Stimulated activated CD8-positive, alpha-beta memory T cell treated with anti-CD3 and anti-CD28 coated beads, Interleukin-15, amount 100 ng/mL, for 4 hours (primary cell): ENCODE results near the gene NR3C2.
"Not testable (repeated sequence)": the region's sequence is repeated elsewhere in the genome, so short reads cannot be mapped to it uniquely, and the experiment has no call there.

ENCODE experiments used
- DNase-seq, 2 donors: peaks; one replicate each; pipeline ENCODE4 v3.0.0-alpha.2; 2020; ENCODE audit warnings: low read depth in 2 of 2

NR3C2 gene

DNA sequence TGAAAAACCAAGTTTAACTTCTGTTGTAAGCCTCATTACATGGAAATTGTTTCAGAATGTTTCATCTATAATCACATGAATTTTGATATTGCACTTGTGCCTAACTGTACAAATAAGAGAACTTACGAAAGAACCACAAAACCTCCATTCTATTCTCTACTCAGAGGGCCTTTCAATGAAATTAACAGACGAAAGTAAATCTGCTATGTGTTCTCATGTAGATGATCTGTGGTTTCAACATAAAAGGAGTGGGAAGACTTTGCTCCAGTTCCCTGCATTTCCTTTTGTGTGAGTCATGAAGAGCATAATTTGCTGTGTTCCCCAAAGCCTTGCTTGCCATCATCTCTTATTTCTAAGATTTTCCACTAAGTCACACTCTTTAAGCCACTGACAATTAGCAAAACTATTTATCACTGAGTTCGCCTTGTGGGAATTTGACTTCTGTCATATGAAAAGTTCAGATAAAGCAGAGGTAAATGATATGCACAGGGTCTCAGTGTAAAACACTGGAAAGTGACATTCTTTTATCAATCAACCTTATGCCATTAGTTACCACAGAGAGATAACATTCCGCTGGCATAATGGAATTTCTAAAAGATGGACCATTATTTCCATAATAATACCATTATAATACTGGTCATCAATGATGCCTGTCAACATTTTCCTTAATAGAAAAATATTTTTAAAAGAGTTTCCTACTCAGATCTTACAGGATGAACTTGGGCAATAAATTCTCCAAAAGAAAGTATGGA is 329.8 kb downstream of the NR3C2 start:
- DNase-seq: no peak

DNA sequence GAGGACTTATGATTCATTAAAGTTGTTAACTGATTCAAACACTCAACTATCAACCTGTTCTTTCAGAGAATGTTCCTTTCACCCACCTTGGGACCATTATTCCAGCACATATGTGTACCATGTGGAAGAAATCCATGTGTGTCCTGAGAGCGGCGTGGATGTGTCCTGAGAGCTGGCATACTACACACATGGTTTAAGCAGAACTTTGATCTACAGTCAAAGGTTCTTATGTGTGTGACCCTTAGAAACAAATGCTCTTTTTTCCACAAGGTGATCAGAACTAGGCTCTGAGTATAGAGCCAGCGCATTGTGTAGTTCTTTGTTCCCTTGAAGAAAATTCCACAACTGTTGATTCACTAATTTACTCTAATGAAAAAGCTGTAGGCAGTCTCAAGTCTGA is 332.0 kb downstream of the NR3C2 start:
- DNase-seq: no peak

DNA sequence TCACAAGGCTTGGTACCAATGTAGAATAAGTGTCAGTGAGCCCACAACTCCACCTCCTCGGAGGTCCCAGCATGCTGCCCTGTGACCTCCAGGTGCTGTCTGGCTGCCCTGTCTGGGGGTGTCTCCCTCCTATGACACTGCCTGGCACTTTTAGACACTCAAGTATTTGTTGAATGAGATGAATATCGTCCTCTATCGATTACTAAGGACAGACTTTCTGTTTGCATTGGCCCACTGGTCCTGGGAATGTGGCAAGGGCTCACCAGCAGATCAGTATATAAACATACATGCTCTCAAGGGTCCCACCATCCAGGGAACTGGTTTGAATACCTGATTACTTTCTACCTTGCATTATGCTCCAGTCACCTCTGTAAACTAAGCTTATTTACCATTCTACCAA is 333.0 kb downstream of the NR3C2 start:
- DNase-seq: no peak

DNA sequence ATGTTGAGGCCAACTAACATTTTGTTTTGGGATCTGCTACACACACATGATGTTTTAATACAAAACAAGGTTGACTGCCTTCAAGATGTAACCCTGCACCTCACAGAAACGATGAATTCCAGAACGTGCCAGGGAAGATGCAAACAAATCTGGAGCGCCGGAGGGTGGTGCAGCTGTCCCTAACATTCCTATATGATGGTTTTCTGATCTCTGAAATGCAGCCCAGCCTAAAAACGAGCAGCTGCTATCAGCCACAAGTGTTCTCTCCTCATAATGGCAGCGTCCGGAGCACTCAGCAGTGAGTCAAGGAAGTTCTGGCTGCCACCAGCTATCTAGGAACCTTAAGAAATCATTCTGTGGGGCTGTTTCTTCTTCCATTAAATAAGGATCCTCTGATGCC is 333.4 kb downstream of the NR3C2 start:
- no peak for DNase-seq

DNA sequence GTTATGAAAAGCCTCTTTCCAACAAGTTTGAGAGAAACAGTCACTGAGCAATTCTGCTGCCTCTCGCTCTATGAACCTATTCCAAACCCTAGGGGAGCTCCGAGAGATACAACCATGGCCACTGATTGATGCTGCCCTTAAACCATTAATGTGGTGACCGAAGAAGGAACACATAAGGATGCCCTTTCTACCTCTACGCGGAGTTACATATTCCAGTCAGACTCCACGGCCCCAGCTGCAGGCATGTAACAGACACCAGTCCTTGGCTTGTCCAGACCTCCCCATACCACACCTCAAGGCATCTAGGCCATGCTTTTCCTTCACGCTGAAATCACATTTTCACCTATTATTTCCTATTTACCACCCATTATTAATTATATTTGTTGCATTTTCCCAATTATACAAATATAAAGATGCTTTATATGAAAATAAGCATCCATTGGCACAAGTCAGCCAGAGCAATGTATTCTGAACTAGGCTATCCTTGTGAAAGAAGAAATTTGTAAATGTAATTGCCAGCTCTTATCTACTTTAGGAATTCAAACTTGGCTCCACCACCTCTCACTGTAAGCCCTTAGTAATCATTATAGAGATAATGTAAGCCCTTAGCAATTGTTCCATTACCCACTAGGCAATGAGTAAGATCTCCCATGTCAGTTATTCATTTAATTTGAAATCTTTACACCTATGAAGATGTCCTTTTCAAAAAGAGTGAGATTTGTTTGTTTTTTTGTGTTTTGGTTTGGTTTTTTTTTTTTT is 338.4 kb downstream of the NR3C2 start:
- no peak for DNase-seq

- no peak for DNase-seq
These were observed 340.4 kb downstream of the NR3C2 start for GRCh38 chr4:148101790-148102189.

GRCh38 chr4:148101235-148101634 is 341.0 kb downstream of the NR3C2 start:
- no peak for DNase-seq

GRCh38 chr4:148097801-148098200 is 344.4 kb downstream of the NR3C2 start:
- no peak for DNase-seq

DNA sequence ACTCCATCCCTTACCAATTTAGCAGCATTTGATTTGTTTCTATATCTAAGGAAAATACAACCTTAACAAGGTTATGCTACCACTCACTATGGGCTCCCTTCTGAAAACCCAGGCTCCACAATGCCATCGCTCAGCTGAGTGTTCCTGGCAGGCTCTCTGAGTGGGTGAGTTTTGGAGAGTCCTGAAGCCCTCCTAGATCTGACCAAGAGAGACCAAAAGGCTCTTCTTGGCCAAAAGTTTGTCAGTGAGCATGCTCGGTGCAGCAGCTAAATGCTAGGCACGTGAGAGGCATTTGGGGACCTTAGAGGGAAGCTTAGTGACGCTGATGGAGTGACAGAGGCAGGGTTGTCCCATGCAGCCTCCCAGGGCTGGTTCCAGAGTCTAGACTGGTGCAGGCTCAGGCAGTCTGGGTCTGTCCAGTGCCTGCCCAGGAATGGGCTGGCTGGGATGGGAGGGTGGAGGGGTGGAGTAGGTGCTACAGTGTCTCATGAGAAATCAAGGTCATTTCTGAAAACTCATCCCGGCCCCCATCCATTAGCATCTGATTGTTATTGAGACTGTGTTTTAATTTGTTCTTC is 346.8 kb downstream of the NR3C2 start:
- DNase-seq: no peak

GRCh38 chr4:148094149-148094548 is 348.1 kb downstream of the NR3C2 start:
- DNase-seq: no peak

- no peak for DNase-seq
These were observed 349.1 kb downstream of the NR3C2 start for GRCh38 chr4:148093065-148093464.

GRCh38 chr4:148092316-148093014 is 349.7 kb downstream of the NR3C2 start:
- no peak for DNase-seq

DNA sequence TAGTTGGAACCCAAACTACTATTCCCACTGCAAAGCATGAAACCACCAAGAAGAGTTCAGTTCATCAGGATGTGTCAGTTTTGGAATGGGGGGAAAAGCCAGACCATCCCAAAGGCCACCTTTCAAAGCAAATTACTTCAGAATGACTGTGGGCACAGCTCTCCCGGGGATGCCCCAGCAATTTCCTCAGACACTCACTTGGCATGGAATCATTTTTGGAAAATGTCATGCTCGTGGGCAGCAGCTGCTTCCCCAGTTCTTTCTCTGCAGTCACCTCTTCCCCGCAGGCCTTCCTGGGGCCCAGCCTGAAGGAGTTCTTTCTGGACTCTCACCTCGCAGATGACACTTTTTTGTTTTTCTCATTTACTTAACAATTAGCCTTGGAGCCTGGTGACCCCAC is 350.3 kb downstream of the NR3C2 start:
- no peak for DNase-seq

DNA sequence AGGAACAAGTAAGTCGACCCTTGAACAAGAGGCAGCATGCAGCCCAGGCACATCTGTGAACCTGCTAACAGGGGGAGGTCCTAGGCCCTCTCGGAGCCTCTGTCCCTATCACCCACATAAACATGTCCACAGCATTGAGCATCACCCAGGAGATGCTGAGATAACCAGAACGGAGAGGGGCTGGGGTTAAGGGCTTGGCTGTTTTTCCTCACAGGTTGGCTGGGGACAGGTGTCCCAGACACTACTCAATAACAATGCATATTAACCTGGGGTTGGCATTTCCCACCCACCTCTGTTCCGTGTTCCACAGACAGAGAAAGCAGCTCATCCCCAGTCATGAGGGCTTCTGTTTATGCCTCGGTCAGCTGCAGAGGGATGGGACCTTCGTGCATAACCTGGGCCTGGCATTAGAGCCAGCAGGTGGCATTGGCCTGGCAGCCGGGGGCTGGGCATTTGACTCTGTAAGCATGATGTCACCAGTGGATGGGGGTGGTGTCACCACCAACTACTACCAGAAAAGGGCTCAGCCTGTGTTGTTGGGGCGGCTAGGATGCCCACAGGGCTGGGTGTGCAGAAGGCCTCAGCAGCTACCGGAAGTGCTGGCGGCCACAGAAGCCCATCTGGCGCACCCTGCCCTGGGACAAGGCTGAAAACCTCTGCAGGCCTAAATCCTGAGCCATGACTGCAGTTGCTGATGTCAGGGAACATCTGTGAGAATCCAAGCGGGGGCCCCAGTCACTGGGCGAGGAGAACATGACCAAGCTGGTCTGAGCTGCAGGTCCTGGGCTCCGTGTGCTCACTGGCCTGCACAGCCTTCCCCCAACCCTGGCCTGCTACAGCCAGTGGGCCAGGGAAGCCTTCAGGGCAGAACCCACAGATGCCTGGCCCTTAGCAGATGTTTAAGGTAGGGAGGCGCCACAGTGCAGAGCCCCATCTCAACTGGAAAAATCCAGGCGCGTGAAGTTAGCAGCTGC is 351.4 kb downstream of the NR3C2 start:
- DNase-seq: no peak

- no peak for DNase-seq
These were observed 352.2 kb downstream of the NR3C2 start for GRCh38 chr4:148090029-148090428.

- DNase-seq: no peak
These were observed 352.6 kb downstream of the NR3C2 start for GRCh38 chr4:148089624-148090023.

DNA sequence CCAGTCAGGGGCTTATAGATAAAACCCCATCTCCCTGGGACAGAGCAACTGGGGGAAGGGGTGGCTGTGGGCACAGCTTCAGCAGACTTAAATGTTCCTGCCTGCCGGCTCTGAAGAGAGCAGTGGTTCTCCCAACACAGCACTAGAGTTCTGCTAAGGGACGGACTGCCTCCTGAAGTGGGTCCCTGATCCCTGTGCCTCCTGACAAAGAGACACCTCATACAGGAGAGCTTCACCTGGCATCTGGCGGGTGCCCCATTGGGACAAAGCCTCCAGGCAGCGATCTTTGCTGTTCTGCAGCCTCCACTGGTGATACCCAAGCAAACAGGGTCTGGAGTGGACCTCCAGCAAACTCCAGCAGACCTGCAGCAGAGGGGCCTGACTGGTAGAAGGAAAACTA is 359.1 kb downstream of the NR3C2 start:
- DNase-seq: not testable (repeated sequence)

DNA sequence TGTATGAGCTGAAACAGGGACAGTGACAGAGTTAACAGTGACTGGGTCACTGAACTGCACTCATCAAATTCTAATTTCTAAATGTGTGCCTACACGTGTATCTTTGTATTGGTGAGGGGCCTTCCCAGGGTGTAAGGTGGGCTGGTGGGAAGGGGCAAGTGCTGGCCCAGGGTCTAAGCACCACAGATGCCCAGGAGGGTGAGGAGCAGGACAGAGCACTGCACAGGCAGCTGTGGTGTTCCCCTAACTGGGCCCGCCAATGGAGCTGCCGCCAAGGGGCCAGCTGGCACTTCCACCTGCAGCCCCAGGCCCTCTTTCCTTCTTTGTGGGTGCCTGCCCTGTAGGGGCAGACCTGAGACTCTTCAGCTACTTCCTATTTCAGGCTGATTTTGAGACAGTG is 360.5 kb downstream of the NR3C2 start:
- no peak for DNase-seq

- DNase-seq: no peak
These were observed 360.9 kb downstream of the NR3C2 start for GRCh38 chr4:148081267-148081666.

DNA sequence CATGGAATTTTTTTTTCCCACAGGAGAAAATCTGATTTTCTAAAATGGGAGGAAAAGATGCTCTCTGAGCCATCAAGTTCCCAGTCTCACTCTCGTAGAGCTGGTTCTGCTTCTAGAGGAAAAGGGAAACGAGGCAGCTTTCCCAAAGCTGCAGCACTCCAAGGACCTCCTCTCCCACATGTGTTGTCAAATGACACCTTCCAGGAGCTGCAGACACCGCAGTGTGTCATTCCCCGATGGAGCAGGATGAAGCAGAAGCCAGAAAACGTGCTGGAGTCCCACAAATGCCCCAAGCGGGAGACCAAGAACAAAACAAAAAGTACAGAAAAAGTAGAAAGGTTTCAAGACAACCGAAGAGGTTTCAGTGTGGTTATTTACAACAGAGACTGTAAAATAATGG is 362.3 kb downstream of the NR3C2 start:
- no peak for DNase-seq

- DNase-seq: no peak
These were observed 364.2 kb downstream of the NR3C2 start for GRCh38 chr4:148078061-148078460.
